Osteoblast (primary cell): Measurements from ENCODE around the gene TLX3. TPM values are rescaled to one million over a fixed set of nuclear protein-coding genes. Genes with fewer than 3 reads are reported as not detected.

Experiments used
- DNase-seq: peaks from one replicate; pipeline ENCODE4 v3.0.0; 2011; ENCODE audit warnings: low spot score, mixed read lengths; ENCODE audit not compliant: insufficient read length; ENCODE audit errors: missing footprints
- H2AFZ ChIP-seq: 2 replicates; pipeline ENCODE4 v1.6.0; 2011; ENCODE audit warnings: mild to moderate bottlenecking, low read length
- H3K27ac ChIP-seq: 2 replicates; pipeline ENCODE4 v1.5.1; 2011; ENCODE audit warnings: mild to moderate bottlenecking, low read depth, low read length, moderate library complexity
- H3K27me3 ChIP-seq: 2 replicates; pipeline ENCODE4 v1.6.0; 2012; ENCODE audit warnings: mild to moderate bottlenecking, control low read depth, inconsistent platforms, low read length, moderate library complexity; ENCODE audit not compliant: insufficient read depth
- H3K36me3 ChIP-seq: 2 replicates; pipeline ENCODE4 v1.5.1; 2011; ENCODE audit warnings: mild to moderate bottlenecking, low read length, control low read depth, moderate library complexity; ENCODE audit not compliant: insufficient read depth
- H3K4me1 ChIP-seq: 2 replicates; pipeline ENCODE4 v1.5.1; 2011; ENCODE audit warnings: mild to moderate bottlenecking, low read length, control low read depth, moderate library complexity; ENCODE audit not compliant: insufficient read depth
- H3K4me2 ChIP-seq: 2 replicates; pipeline ENCODE4 v1.6.0; 2011; ENCODE audit warnings: mild to moderate bottlenecking, low read length; ENCODE audit not compliant: insufficient read depth
- H3K4me3 ChIP-seq: fragments of 200-600 bp; sonication (generic); 3 replicates; pipeline ENCODE4 v1.5.1; 2012; ENCODE audit warnings: mild to moderate bottlenecking, low read length, inconsistent platforms; ENCODE audit not compliant: insufficient read depth
- H3K79me2 ChIP-seq: 2 replicates; pipeline ENCODE4 v1.6.0; 2012; ENCODE audit warnings: mild to moderate bottlenecking, low read length, control low read depth, inconsistent platforms; ENCODE audit not compliant: insufficient read depth
- H3K9me3 ChIP-seq: 2 replicates; pipeline ENCODE4 v1.5.1; 2011; ENCODE audit warnings: low read depth, low read length, control low read depth
- H4K20me1 ChIP-seq: 2 replicates; pipeline ENCODE4 v1.6.0; 2012; ENCODE audit warnings: mild to moderate bottlenecking, low read length, control low read depth; ENCODE audit not compliant: insufficient read depth
- CTCF ChIP-seq: IDR thresholded peaks from 2 replicates; pipeline ENCODE4 v1.5.1; 2011; ENCODE audit warnings: mild to moderate bottlenecking, low read depth, low read length, moderate library complexity; ENCODE audit errors: extremely low read depth
- total RNA-seq: library from RNA; depleted of rRNA; stranded (reverse); fragments of >200 nt; gene quantifications from 2 replicates; pipeline ENCODE4 v1.2.3, GENCODE V29; 2012

The TLX3 gene
- total RNA-seq, 1 donor = not detected

- H3K27ac ChIP-seq = no peak overlapping the region
- DNase-seq = peak; percentile 91
- H3K4me2 ChIP-seq = no peak overlapping the region
- no peaks in the 10 kb centered on the region for H4K20me1 ChIP-seq
- TF ChIP-seq CTCF = no peak
- no peaks in the 10 kb centered on the region for H3K79me2 ChIP-seq
- H2AFZ ChIP-seq = no peak overlapping the region
- H3K27me3 ChIP-seq = peaks cover 97% of the 10 kb centered on the region
- no peaks in the 10 kb centered on the region for H3K9me3 ChIP-seq
- no peaks in the 10 kb centered on the region for H3K4me1 ChIP-seq
- no peak overlapping the region for H3K4me3 ChIP-seq
- H3K36me3 ChIP-seq = no peaks in the 10 kb centered on the region
Measured at GRCh38 chr5:171311322-171312077, 2.5 kb downstream of the TLX3 start.

- Histone ChIP-seq H3K9me3 (no peaks in the 10 kb centered on the region), H3K27me3 (peaks cover 97% of the 10 kb centered on the region), H3K79me2 (no peaks in the 10 kb centered on the region), H3K36me3 (no peaks in the 10 kb centered on the region), H3K4me2 (no peak overlapping the region), H3K4me1 (no peaks in the 10 kb centered on the region), H3K27ac (no peak overlapping the region), H3K4me3 (no peak overlapping the region), H2AFZ (no peak overlapping the region), H4K20me1 (no peaks in the 10 kb centered on the region)
- TF ChIP-seq CTCF = no peak
- DNase-seq = no peak
Measured at GRCh38 chr5:171312129-171312974, 3.3 kb downstream of the TLX3 start.

- Histone ChIP-seq H3K79me2 (no peaks in the 10 kb centered on the region), H4K20me1 (no peaks in the 10 kb centered on the region), H2AFZ (no peak overlapping the region), H3K4me3 (no peak overlapping the region), H3K27ac (no peak overlapping the region), H3K4me2 (no peak overlapping the region), H3K9me3 (no peaks in the 10 kb centered on the region), H3K36me3 (no peaks in the 10 kb centered on the region), H3K27me3 (peaks cover 96% of the 10 kb centered on the region), H3K4me1 (no peaks in the 10 kb centered on the region)
- TF ChIP-seq CTCF = no peak
- DNase-seq = no peak
Measured at GRCh38 chr5:171313481-171314206, 4.6 kb downstream of the TLX3 start.
